HepG2 (cell line): ENCODE data around the gene UBE2O. TPM values are rescaled to one million over a fixed set of nuclear protein-coding genes. Genes with fewer than 3 reads are reported as not detected.

Experiments used
- ARID5B ChIP-seq: IDR thresholded peaks from 2 replicates; pipeline ENCODE4 v1.4.0; 2020; ENCODE audit warnings: mild to moderate bottlenecking, missing genetic modification reagents
- CEBPZ ChIP-seq: IDR thresholded peaks from 2 replicates; pipeline ENCODE4 v1.6.1; 2012; ENCODE audit warnings: low read length, improper control_type of control experiment
- FOXA1 ChIP-seq, 2 experiments: fragments of 450-650 bp in 1 of 2; sonication (generic) in 1 of 2; formaldehyde crosslinking in 1 of 2; IDR thresholded peaks; 2 replicates each; pipeline versions ENCODE4 v1.4.0 to v1.6.1; 2016 to 2020; ENCODE audit warnings: missing genetic modification reagents in 1 of 2
- FOXA3 ChIP-seq: IDR thresholded peaks from 2 replicates; pipeline ENCODE4 v1.6.1; 2016; ENCODE audit warnings: missing genetic modification reagents, missing compliant biosample characterization
- FOXP4 ChIP-seq: sonication (generic); formaldehyde crosslinking; IDR thresholded peaks from 2 replicates; pipeline ENCODE4 v1.4.0; 2020; ENCODE audit warnings: missing genetic modification reagents
- HMGXB4 ChIP-seq, 2 experiments: sonication (generic) in 1 of 2; formaldehyde crosslinking in 1 of 2; IDR thresholded peaks; 2 replicates each; pipeline versions ENCODE4 v1.4.0 to v1.6.1; 2018 to 2020; ENCODE audit warnings: missing genetic modification reagents in 2 of 2, borderline replicate concordance in 1 of 2, low read depth in 1 of 2, mild to moderate bottlenecking in 1 of 2, missing biosample characterization in 1 of 2
- MED1 ChIP-seq: sonication (generic); formaldehyde crosslinking; IDR thresholded peaks from 2 replicates; pipeline ENCODE4 v1.4.0; 2020; ENCODE audit warnings: missing genetic modification reagents
- NKX3-1 ChIP-seq: sonication (generic); formaldehyde crosslinking; IDR thresholded peaks from 2 replicates; pipeline ENCODE4 v1.5.0; 2020; ENCODE audit warnings: missing genetic modification reagents
- RXRA ChIP-seq: sonication (generic); formaldehyde crosslinking; IDR thresholded peaks from 2 replicates; pipeline ENCODE4 v1.5.1; 2020; ENCODE audit warnings: missing genetic modification reagents
- SMAD3 ChIP-seq: sonication (generic); formaldehyde crosslinking; IDR thresholded peaks from 2 replicates; pipeline ENCODE4 v1.4.0; 2020; ENCODE audit warnings: missing genetic modification reagents
- SNAPC2 ChIP-seq: sonication (generic); formaldehyde crosslinking; IDR thresholded peaks from 2 replicates; pipeline ENCODE4 v1.8.1; 2022; ENCODE audit warnings: mild to moderate bottlenecking, missing genetic modification reagents
- ZBTB26 ChIP-seq: IDR thresholded peaks from 2 replicates; pipeline ENCODE4 v1.6.1; 2016; ENCODE audit warnings: missing compliant biosample characterization, missing genetic modification reagents, borderline replicate concordance
- ZNF782 ChIP-seq: sonication (generic); formaldehyde crosslinking; IDR thresholded peaks from 2 replicates; pipeline ENCODE4 v1.4.0; 2020; ENCODE audit warnings: missing genetic modification reagents, mild to moderate bottlenecking, borderline replicate concordance
- polyA plus RNA-seq, 8 experiments: library from polyadenylated mRNA; depleted of rRNA in 3 of 8; stranded (reverse) in 7 of 8; unstranded in 1 of 8; fragments of >200 nt; fragmentation: Illumina TruSeq in 4 of 8; extraction: Trizol in 4 of 8; gene quantifications; 2 replicates each; pipeline versions ENCODE4 v1.2.1 to v1.2.3, GENCODE V29; 2011 to 2016; ENCODE audit warnings: low read depth in 4 of 8, missing spikeins in 1 of 8, mixed read lengths in 1 of 8; ENCODE audit not compliant: insufficient read depth in 1 of 8
- total RNA-seq, 5 experiments: library from RNA; depleted of rRNA; stranded (reverse); fragments of >200 nt; fragmentation: Illumina TruSeq; extraction: Trizol; gene quantifications; 2 replicates each; pipeline ENCODE4 v1.2.3, GENCODE V29; 2016; ENCODE audit warnings: low read depth in 1 of 5

The UBE2O gene
- total and polyA plus RNA-seq, 2 of the 13 experiments (the other 11 are each of a cell fraction or from before 2014, with no cell fraction given) = 21.5 to 23.5 TPM

- TF ChIP-seq FOXP4 (peak; percentile 30; the same call in 1 of the 2 replicates), SMAD3 (CRISPR knock-in tag) (no peak), ARID5B (0 out of 2 replicates have a peak, but pooled peaks have one; percentile 30), FOXA3 (CRISPR knock-in tag) (peak; percentile 46; the same call in 1 of the 2 replicates), SNAPC2 (no peak), ZNF782 (CRISPR knock-in tag) (no peak), RXRA (CRISPR knock-in tag) (peak; percentile 13; the same call in 1 of the 2 replicates), HMGXB4 (CRISPR knock-in tag; IDR thresholded peaks at IDR 0.05; ENCODE audit: borderline replicate concordance in 1 of 2, low read depth in 1 of 2) (0 out of 4 replicates have a peak, but pooled peaks of 1 of the 2 experiments have one; percentile 40), ZBTB26 (CRISPR knock-in tag) (peak; percentile 73; the same call in 1 of the 2 replicates), NKX3-1 (CRISPR knock-in tag) (no peak), MED1 (CRISPR knock-in tag) (0 out of 2 replicates have a peak, but pooled peaks have one; percentile 19), FOXA1 (IDR thresholded peaks at IDR 0.05) (no peak), FOXA1 (CRISPR knock-in tag; IDR thresholded peaks at IDR 0.05) (peak; percentile 42; the same call in 1 of the 2 replicates), CEBPZ (no peak)
Observed at GRCh38 chr17:76365256-76365903, 87.6 kb downstream of the UBE2O start (continued).
